ENCODE results near the gene TCHP. TPM values are rescaled to one million over a fixed set of nuclear protein-coding genes. Genes with fewer than 3 reads are reported as not detected.

TCHP gene
- total RNA-seq, 2 experiments from 2014 or later = 13.3 to 29.8 TPM

GRCh38 chr12:109940339-109940923, 40.4 kb downstream of the TCHP start:
- H3K9me2 ChIP-seq (ENCODE audit: insufficient read depth, low read length) = no peaks in the 10 kb centered on the region
- H2AFZ ChIP-seq (ENCODE audit: low read length) = no peak overlapping the region
- H4K20me1 ChIP-seq (ENCODE audit: insufficient read depth, low read length) = no peaks in the 10 kb centered on the region
- no peak overlapping the region for H3K4me3 ChIP-seq (ENCODE audit: low read depth, low read length, poor library complexity, severe bottlenecking)
- no peak overlapping the region for H3K4me2 ChIP-seq (ENCODE audit: low read length)
- H3K4me1 ChIP-seq (ENCODE audit: insufficient read depth, low read length, poor library complexity, severe bottlenecking) = peaks cover 6% of the 10 kb centered on the region
- TF ChIP-seq CTCF (conservative IDR thresholded peaks at IDR 0.05; ENCODE audit: low read length) (no peak), EZH2phosphoT487 (IDR thresholded peaks at IDR 0.05; ENCODE audit: borderline replicate concordance, low read depth, low read length) (no peak)
- H3K36me3 ChIP-seq (ENCODE audit: insufficient read depth, low read length) = peaks cover 95% of the 10 kb centered on the region
- no peaks in the 10 kb centered on the region for H3K79me2 ChIP-seq (ENCODE audit: insufficient read depth, low read depth, low read length)
- ChIA-PET CTCF (ENCODE audit: unreplicated experiment) (no interaction called here), POLR2A (interaction anchor here (0.7 to 1.1 kb wide), 3 partner anchors 37 to 171 kb away, joined by 3 to 4 read pairs (median 3); no protein-coding TSS in a partner anchor)
- no peaks in the 10 kb centered on the region for H3K9me3 ChIP-seq (ENCODE audit: low read length)
- no peak overlapping the region for H3K27ac ChIP-seq (ENCODE audit: low read depth, low read length, poor library complexity, severe bottlenecking)
- no peak for DNase-seq (ENCODE audit: low spot score)
- intact Hi-C loops (cut with micrococcal nuclease; ENCODE audit: unreplicated experiment) = no loop called here
- no TSS peak for BruUV-seq (replicated peaks)

- Histone ChIP-seq H3K4me1 (ENCODE audit: insufficient read depth, low read length, poor library complexity, severe bottlenecking) (peaks cover 10% of the 10 kb centered on the region), H3K36me3 (ENCODE audit: insufficient read depth, low read length) (peaks cover 93% of the 10 kb centered on the region), H2AFZ (ENCODE audit: low read length) (no peak overlapping the region), H3K4me2 (ENCODE audit: low read length) (no peak overlapping the region), H3K4me3 (ENCODE audit: low read depth, low read length, poor library complexity, severe bottlenecking) (no peak overlapping the region), H3K79me2 (ENCODE audit: insufficient read depth, low read depth, low read length) (no peaks in the 10 kb centered on the region), H3K27ac (ENCODE audit: low read depth, low read length, poor library complexity, severe bottlenecking) (no peak overlapping the region), H3K9me3 (ENCODE audit: low read length) (no peaks in the 10 kb centered on the region), H3K9me2 (ENCODE audit: insufficient read depth, low read length) (no peaks in the 10 kb centered on the region), H4K20me1 (ENCODE audit: insufficient read depth, low read length) (no peaks in the 10 kb centered on the region)
- ChIA-PET POLR2A (interaction anchor here (1.0 kb wide), 1 partner anchor 50 kb away, joined by 4 read pairs; no protein-coding TSS in a partner anchor), CTCF (ENCODE audit: unreplicated experiment) (no interaction called here)
- intact Hi-C loops (cut with micrococcal nuclease; ENCODE audit: unreplicated experiment) = no loop called here
- DNase-seq (ENCODE audit: low spot score) = no peak
- no TSS peak for BruUV-seq (replicated peaks)
- no peak for TF ChIP-seq CTCF (conservative IDR thresholded peaks at IDR 0.05; ENCODE audit: low read length)
- TF ChIP-seq EZH2phosphoT487 (IDR thresholded peaks at IDR 0.05; ENCODE audit: borderline replicate concordance, low read depth, low read length) = no peak
Measured at GRCh38 chr12:109943811-109944210, 43.7 kb downstream of the TCHP start.
